GM18870 (cell line): ENCODE measurements around the gene CCDC183.

ENCODE experiments used
- ATAC-seq: cut with Tn5 transposase; IDR thresholded peaks from one replicate; pipeline ENCODE4 v1.9.1; 2021; ENCODE audit warnings: moderate library complexity; ENCODE audit not compliant: unreplicated experiment

CCDC183 gene

GRCh38 chr9:136847826-136848392, 51.8 kb downstream of the CCDC183 start:
- ATAC-seq = no peak

GRCh38 chr9:136848393-136849037, 52.4 kb downstream of the CCDC183 start:
- ATAC-seq = no peak

GRCh38 chr9:136849038-136849959, 53.2 kb downstream of the CCDC183 start, which contains the start of gene PHPT1:
Gene PHPT1 (plus strand): TSS chr9:136849409. CDS start chr9:136849431, 22 bp downstream.
- peak; percentile 81 for ATAC-seq

- no peak for ATAC-seq
Observed at GRCh38 chr9:136849960-136850865, 54.1 kb downstream of the CCDC183 start.

GRCh38 chr9:136850866-136851775, 55.0 kb downstream of the CCDC183 start:
- no peak for ATAC-seq

- no peak for ATAC-seq
Observed at GRCh38 chr9:136851941-136852663, 56.0 kb downstream of the CCDC183 start, which contains the start of gene MAMDC4. Gene MAMDC4 (plus strand): TSS chr9:136852346. CDS start chr9:136852417, 71 bp downstream.

- no peak for ATAC-seq
Observed at GRCh38 chr9:136852664-136853595, 56.8 kb downstream of the CCDC183 start.

GRCh38 chr9:136853596-136854112, 57.5 kb downstream of the CCDC183 start:
- no peak for ATAC-seq

- no peak for ATAC-seq
Observed at GRCh38 chr9:136854113-136854841, 58.1 kb downstream of the CCDC183 start.

- ATAC-seq = no peak
Observed at GRCh38 chr9:136854842-136855460, 58.8 kb downstream of the CCDC183 start.

- no peak for ATAC-seq
Observed at GRCh38 chr9:136855461-136856078, 59.4 kb downstream of the CCDC183 start.

GRCh38 chr9:136856079-136856476, 59.9 kb downstream of the CCDC183 start:
- no peak for ATAC-seq

- ATAC-seq = no peak
Observed at GRCh38 chr9:136856541-136857141, 60.5 kb downstream of the CCDC183 start.

- no peak for ATAC-seq
Observed at GRCh38 chr9:136857166-136857565, 61.0 kb downstream of the CCDC183 start.
